Right atrium auricular region (tissue), 2 donors: ENCODE data around the gene MERTK. TPM values are rescaled to one million over a fixed set of nuclear protein-coding genes. Genes with fewer than 3 reads are reported as not detected.
"Not testable (repeated sequence)": the region's sequence is repeated elsewhere in the genome, so short reads cannot be mapped to it uniquely, and the experiment has no call there.

Experiments used
- DNase-seq: peaks from one replicate; pipeline ENCODE4 v3.0.0-alpha.2; 2019; ENCODE audit warnings: low spot score
- H3K27ac ChIP-seq, 2 donors: fragments of 200-600 bp; sonication (generic); 1 replicate in 1 of 2; 2 replicates in 1 of 2; pipeline ENCODE4 v1.5.1; 2016 to 2019
- H3K27me3 ChIP-seq, 2 donors: fragments of 200-600 bp; sonication (generic); one replicate each; pipeline versions ENCODE4 v1.5.1 to v1.6.0; 2017 to 2019
- H3K36me3 ChIP-seq: fragments of 200-600 bp; sonication (generic); one replicate; pipeline ENCODE4 v1.5.1; 2016
- H3K4me1 ChIP-seq, 2 donors: fragments of 200-600 bp; sonication (generic); one replicate each; pipeline versions ENCODE4 v1.5.1 to v1.6.0; 2017 to 2019
- H3K4me3 ChIP-seq, 2 donors: fragments of 200-600 bp; sonication (generic); 1 replicate in 1 of 2; 2 replicates in 1 of 2; pipeline ENCODE4 v1.5.1; 2017 to 2019; ENCODE audit warnings: mild to moderate bottlenecking in 1 of 2, moderate library complexity in 1 of 2
- H3K9me3 ChIP-seq, 2 donors: fragments of 200-600 bp; sonication (generic); one replicate each; pipeline ENCODE4 v1.5.1; 2019
- CTCF ChIP-seq, 2 donors: fragments of 200-600 bp; sonication (generic); IDR thresholded peaks; one replicate each; pipeline ENCODE4 v1.5.1; 2019; ENCODE audit warnings: antibody characterized with exemption in 2 of 2
- total RNA-seq, 2 donors: library from RNA; depleted of rRNA; stranded (reverse); fragments of >200 nt; gene quantifications; one replicate each; pipeline ENCODE4 v1.1.0, GENCODE V29; 2016

Gene MERTK
- total RNA-seq, 2 donors from 2014 or later, result 4.9 to 13.7 TPM

GRCh38 chr2:112059671-112060070, 161.3 kb downstream of the MERTK start:
- Histone ChIP-seq H3K36me3 (peaks cover 13% of the 10 kb centered on the region), H3K9me3 (no peaks in the 10 kb centered on the region), H3K27me3 (no peaks in the 10 kb centered on the region), H3K4me1 (peaks cover 0 to 24% of the 10 kb centered on the region in 2 donors), H3K27ac (no peak overlapping the region), H3K4me3 (no peak overlapping the region)
- no peak for TF ChIP-seq CTCF (IDR thresholded peaks at IDR 0.05)
- no peak for DNase-seq

GRCh38 chr2:112061299-112061698, 162.9 kb downstream of the MERTK start:
- Histone ChIP-seq H3K4me3 (no peak overlapping the region), H3K9me3 (no peaks in the 10 kb centered on the region), H3K27ac (no peak overlapping the region), H3K36me3 (peaks cover 24% of the 10 kb centered on the region), H3K27me3 (no peaks in the 10 kb centered on the region), H3K4me1 (peaks cover 0 to 23% of the 10 kb centered on the region in 2 donors)
- TF ChIP-seq CTCF (IDR thresholded peaks at IDR 0.05), result no peak
- DNase-seq, result no peak

GRCh38 chr2:112061840-112062239, 163.4 kb downstream of the MERTK start:
- no peak for DNase-seq
- H3K36me3 ChIP-seq, result peaks cover 24% of the 10 kb centered on the region
- no peaks in the 10 kb centered on the region for H3K9me3 ChIP-seq
- peaks cover 0 to 17% of the 10 kb centered on the region in 2 donors for H3K4me1 ChIP-seq
- H3K27me3 ChIP-seq, result no peaks in the 10 kb centered on the region
- TF ChIP-seq CTCF (IDR thresholded peaks at IDR 0.05), result no peak
- no peak overlapping the region for H3K4me3 ChIP-seq
- no peak overlapping the region for H3K27ac ChIP-seq

GRCh38 chr2:112062894-112063293, 164.5 kb downstream of the MERTK start:
- DNase-seq, result no peak
- H3K4me3 ChIP-seq, result no peak overlapping the region
- H3K4me1 ChIP-seq, result peaks cover 0 to 7% of the 10 kb centered on the region in 2 donors
- H3K27me3 ChIP-seq, result no peaks in the 10 kb centered on the region
- H3K27ac ChIP-seq, result no peak overlapping the region
- no peak for TF ChIP-seq CTCF (IDR thresholded peaks at IDR 0.05)
- no peaks in the 10 kb centered on the region for H3K9me3 ChIP-seq
- peaks cover 27% of the 10 kb centered on the region for H3K36me3 ChIP-seq

- no peak for DNase-seq
- H3K4me3 ChIP-seq, result no peak overlapping the region
- no peaks in the 10 kb centered on the region for H3K27me3 ChIP-seq
- H3K4me1 ChIP-seq, result no peaks in the 10 kb centered on the region
- H3K9me3 ChIP-seq, result no peaks in the 10 kb centered on the region
- H3K36me3 ChIP-seq, result peaks cover 21% of the 10 kb centered on the region
- no peak overlapping the region for H3K27ac ChIP-seq
- TF ChIP-seq CTCF (IDR thresholded peaks at IDR 0.05), result no peak
Measured at GRCh38 chr2:112065486-112065885, 167.1 kb downstream of the MERTK start.

- no peak for TF ChIP-seq CTCF (IDR thresholded peaks at IDR 0.05)
- Histone ChIP-seq H3K4me1 (no peaks in the 10 kb centered on the region), H3K27me3 (no peaks in the 10 kb centered on the region), H3K36me3 (peaks cover 21% of the 10 kb centered on the region), H3K4me3 (no peak overlapping the region), H3K9me3 (no peaks in the 10 kb centered on the region), H3K27ac (no peak overlapping the region)
- DNase-seq, result no peak
Measured at GRCh38 chr2:112065966-112066365, 167.6 kb downstream of the MERTK start.

- not testable (repeated sequence) for H3K4me1 ChIP-seq, H3K4me3 ChIP-seq, H3K9me3 ChIP-seq, H3K27me3 ChIP-seq, H3K27ac ChIP-seq, DNase-seq
- H3K36me3 ChIP-seq, result peaks cover 19% of the 10 kb centered on the region
Measured at GRCh38 chr2:112069794-112070193, 171.4 kb downstream of the MERTK start.
